CD4-positive, alpha-beta T cell treated with Interleukin-4 for 1 hour (primary cell): ENCODE data around the gene PRKCQ.

ENCODE experiments used
- DNase-seq, 2 donors: peaks; one replicate each; pipeline ENCODE4 v3.0.0-alpha.2; 2020 to 2022

PRKCQ gene

GRCh38 chr10:6379015-6379776 lies 200.9 kb downstream of the PRKCQ start:
- no peak for DNase-seq
